NCI-H345 treated with DMSO at 0.1 percent for 48 hours (cell line): ENCODE measurements around the gene RIC1.
A peak's percentile ranks its signal among the peaks of the same experiment; 100 is the strongest.
"Not testable (repeated sequence)": the region's sequence is repeated elsewhere in the genome, so short reads cannot be mapped to it uniquely, and the experiment has no call there.

Experiments used
- DNase-seq: peaks from one replicate; lab custom pipeline; 2025; ENCODE audit not compliant: unreplicated experiment; lab: John Stamatoyannopoulos, UW

RIC1 gene

GRCh38 chr9:5628530-5629311, at the start of gene RIC1:
Gene RIC1, plus strand, starts transcription at chr9:5629107. Its CDS starts 203 bp downstream, at chr9:5629310.
- DNase-seq = peak; percentile 64

DNA sequence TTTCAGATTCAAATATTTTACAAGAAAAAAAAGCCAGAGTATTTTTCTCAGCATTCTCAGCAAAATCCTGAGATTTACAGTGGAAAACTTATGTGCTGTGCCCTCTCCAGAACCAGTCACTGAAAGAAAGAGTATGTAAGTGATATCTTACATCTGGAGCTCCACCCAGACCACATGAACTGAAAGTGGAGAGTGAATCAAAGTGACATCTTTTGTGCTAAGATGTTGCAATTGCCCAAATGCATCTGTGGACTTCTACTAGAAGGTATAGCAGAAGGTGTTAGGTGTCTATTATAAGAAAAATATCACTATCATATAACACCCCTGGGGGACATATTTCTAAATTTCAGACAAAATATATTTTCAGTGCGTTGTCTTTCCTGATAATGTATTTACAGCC, 49.0 kb upstream of the RIC1 start:
- DNase-seq = no peak

GRCh38 chr9:5580650-5581049, 48.3 kb upstream of the RIC1 start:
- DNase-seq = no peak

- DNase-seq = not testable (repeated sequence)
Observed at GRCh38 chr9:5581706-5582105, 47.2 kb upstream of the RIC1 start.

- no peak for DNase-seq
Observed at GRCh38 chr9:5582835-5583195, 46.1 kb upstream of the RIC1 start.

GRCh38 chr9:5586391-5586802, 42.5 kb upstream of the RIC1 start:
- no peak for DNase-seq

GRCh38 chr9:5587024-5587423, 41.9 kb upstream of the RIC1 start:
- DNase-seq = no peak

DNA sequence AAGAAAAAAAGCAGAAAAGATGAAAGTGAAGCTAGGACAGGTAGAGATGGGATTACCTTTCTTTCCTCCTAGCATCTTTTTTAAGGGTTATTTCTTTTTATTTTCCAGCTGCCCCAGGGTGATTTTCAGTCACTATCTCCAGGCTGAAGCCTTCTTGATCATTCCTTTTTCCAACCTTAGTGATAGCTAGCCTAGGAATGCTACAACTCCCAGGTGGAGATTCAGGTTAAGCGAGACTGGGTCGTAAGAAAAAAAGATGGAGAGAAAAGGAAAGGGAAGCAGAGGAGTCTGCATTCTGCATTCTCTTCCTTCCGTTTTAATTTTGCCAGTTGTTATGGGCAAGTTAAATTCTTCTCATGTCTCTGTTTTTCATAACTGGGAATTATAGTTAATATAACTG, 36.7 kb upstream of the RIC1 start:
- DNase-seq = no peak

DNA sequence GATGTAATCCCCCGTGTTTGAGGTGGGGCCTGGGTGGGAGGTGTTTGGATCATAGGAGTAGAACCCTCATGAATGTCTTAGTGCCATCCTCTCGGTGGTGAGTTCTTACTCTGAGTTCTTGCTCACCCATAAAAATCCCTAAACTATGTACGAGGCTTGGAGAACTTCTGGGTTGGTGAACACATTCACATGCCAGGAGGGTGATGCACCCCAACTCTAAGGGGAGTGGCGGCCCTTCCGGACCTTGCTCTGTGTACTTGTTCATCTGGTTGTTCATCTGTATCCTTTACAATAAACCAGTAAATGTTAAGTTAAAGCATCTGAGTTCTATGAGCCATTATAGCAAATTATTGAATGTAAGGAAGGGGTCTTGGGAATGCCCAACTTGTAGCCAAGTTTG, 36.0 kb upstream of the RIC1 start:
- no peak for DNase-seq

GRCh38 chr9:5593904-5594303, 35.0 kb upstream of the RIC1 start:
- no peak for DNase-seq

GRCh38 chr9:5596173-5596572, 32.7 kb upstream of the RIC1 start:
- no peak for DNase-seq

- DNase-seq = no peak
Observed at GRCh38 chr9:5608298-5609225, 20.3 kb upstream of the RIC1 start.

DNA sequence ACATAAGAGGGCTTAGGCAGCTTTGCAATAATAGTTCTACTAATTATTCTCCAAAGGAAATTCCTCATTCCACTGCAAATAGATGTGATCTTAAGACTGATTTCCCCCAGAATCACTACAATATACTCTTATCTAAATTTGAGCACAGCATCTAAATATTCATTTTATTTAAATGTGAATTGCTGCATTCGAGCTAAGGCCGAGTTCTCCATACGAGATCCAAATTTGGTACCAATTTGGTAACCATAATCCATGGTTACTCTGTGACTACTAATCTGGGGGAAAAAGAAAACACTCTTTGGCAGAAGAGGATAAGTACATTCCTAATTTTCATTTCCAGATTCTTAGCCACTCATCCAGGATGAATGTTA, 19.7 kb upstream of the RIC1 start:
- DNase-seq = no peak

- no peak for DNase-seq
Observed at GRCh38 chr9:5610491-5610890, 18.4 kb upstream of the RIC1 start.

- no peak for DNase-seq
Observed at GRCh38 chr9:5611321-5612184, 17.4 kb upstream of the RIC1 start.

DNA sequence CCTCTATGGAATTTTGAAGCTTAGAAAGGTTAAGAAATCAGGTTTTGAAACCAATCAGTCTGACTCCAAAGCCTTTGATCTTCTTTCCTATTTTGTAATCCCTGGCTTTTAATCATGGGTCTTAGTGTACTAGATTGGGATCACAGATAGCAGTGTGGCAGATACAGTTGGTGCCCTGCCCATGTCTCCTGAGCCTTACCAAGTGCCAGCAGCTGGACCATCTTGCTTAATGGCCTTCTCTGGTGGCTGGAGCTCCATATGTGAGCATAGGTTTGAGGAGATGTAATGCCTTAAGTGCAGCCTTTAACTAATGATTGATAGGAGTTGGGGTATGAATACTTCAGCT, 16.7 kb upstream of the RIC1 start:
- DNase-seq = no peak

DNA sequence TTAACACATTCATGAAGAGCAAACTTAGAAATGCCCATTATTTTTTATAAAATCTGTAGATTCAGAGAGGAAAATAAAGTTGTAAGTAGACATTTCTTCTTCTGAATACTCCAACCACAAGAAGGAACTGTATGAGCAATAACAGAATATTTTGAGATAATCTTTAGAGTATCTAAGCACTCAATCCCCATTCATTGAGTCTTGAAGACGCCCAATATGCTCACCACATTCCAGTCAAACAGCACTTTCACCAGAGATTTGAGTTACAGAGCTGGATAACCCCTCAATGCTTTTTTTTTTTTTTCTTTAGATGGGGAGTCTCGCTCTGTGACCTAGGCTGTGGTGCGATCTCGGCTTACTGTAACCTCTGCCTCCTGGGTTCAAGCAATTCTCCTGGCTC, 14.7 kb upstream of the RIC1 start:
- no peak for DNase-seq

DNA sequence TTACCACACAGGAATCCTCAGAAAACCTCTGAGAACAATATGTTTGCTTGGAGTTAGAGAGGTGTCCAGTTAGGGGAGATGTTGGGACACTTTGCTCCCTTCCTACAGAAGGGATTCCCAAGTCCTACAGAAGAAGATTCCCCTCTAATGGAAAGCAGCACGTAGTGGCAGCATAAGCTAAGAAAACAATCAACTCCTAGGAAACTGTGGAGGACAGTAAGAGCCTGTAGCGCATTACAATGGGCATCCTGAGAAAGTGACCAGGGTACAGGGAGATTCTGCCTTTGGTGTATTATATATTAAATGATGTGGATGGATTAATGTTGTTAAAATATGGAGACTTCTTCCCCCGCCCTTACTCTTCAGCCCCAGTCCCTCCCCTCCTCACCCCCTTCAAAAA, 13.9 kb upstream of the RIC1 start:
- DNase-seq = no peak

- DNase-seq = no peak
Observed at GRCh38 chr9:5617749-5618148, 11.2 kb upstream of the RIC1 start.

DNA sequence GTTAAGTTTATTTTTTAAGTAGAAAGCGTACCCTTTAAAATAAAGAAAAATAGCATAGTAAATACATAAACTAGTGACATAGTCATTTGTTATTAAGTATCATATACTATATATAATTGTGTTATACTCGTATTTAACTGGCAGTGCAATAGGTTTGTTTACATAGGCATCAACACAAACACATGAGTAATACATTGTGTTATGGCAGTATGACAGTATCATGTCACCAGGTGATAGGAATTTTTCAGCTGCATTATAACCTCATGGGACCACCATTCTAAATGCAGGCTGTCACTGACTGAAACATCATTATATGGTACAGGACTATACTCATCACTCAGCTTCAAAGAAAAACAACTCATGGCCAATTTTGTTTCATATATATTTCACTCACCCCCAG, 8.4 kb upstream of the RIC1 start:
- DNase-seq = no peak

GRCh38 chr9:5621327-5621726, 7.6 kb upstream of the RIC1 start:
- DNase-seq = no peak
